ENCODE results near the gene KLF8. TPM values are rescaled to one million over a fixed set of nuclear protein-coding genes. Genes with fewer than 3 reads are reported as not detected.

The KLF8 gene
- polyA plus RNA-seq, 3 donors: 0.34 to 1.5 TPM; not detected in 1

DNA sequence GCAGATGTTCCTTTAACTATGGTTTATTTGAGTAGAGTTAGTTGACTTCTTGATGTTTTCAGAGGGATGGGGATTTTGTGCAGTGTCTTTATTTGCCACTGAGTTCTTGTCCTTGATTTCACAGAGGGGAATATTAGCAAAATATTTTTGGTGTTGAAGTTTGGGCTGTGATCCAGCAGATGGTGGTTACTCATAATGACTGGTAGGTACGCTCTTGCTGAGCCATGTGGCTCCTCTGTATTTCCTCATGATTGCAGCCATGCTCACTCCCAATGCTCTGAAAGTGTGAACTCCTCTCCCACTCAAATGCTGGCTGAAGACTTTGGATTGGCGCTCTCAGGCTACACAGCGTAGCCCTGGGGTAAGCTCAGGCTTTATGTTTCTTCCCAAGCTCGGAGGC, 77.7 kb downstream of the KLF8 start:
- H3K9me3 Mint-ChIP-seq: peaks cover 0 to 14% (median 6%) of the 10 kb centered on the region in 7 donors
- H3K27ac Mint-ChIP-seq: no peak overlapping the region
- H3K4me3 Mint-ChIP-seq: no peak overlapping the region
- no peak for DNase-seq
- H3K27me3 ChIP-seq (ENCODE audit: control insufficient read depth in 2 of 2, insufficient read depth in 2 of 2, low read length in 2 of 2): no peaks in the 10 kb centered on the region
- H3K9ac ChIP-seq (ENCODE audit: insufficient read depth, low read length, poor library complexity, severe bottlenecking): no peak overlapping the region
- no peaks in the 10 kb centered on the region for H4K20me1 ChIP-seq (ENCODE audit: insufficient read depth, low read length)
- WGBS (ENCODE audit: insufficient coverage): no CpG with 5 or more reads among the region's 4 CpGs
- no peaks in the 10 kb centered on the region for H3K4me1 Mint-ChIP-seq
- intact Hi-C loops (cut with micrococcal nuclease): no loop called here
- TF ChIP-seq, protein P1, sequence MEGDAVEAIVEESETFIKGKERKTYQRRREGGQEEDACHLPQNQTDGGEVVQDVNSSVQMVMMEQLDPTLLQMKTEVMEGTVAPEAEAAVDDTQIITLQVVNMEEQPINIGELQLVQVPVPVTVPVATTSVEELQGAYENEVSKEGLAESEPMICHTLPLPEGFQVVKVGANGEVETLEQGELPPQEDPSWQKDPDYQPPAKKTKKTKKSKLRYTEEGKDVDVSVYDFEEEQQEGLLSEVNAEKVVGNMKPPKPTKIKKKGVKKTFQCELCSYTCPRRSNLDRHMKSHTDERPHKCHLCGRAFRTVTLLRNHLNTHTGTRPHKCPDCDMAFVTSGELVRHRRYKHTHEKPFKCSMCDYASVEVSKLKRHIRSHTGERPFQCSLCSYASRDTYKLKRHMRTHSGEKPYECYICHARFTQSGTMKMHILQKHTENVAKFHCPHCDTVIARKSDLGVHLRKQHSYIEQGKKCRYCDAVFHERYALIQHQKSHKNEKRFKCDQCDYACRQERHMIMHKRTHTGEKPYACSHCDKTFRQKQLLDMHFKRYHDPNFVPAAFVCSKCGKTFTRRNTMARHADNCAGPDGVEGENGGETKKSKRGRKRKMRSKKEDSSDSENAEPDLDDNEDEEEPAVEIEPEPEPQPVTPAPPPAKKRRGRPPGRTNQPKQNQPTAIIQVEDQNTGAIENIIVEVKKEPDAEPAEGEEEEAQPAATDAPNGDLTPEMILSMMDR (IDR thresholded peaks at IDR 0.05): no peak
- H3K4me1 ChIP-seq (ENCODE audit: control insufficient read depth in 1 of 2, insufficient read depth in 2 of 2, low read length in 2 of 2): no peaks in the 10 kb centered on the region
- H3K27ac ChIP-seq (ENCODE audit: low read depth in 1 of 2, low read length in 2 of 2): no peak overlapping the region
- H3K36me3 ChIP-seq (replicated peaks in 1 of 2; ENCODE audit: control insufficient read depth in 1 of 2, insufficient read depth in 2 of 2, low read length in 2 of 2): no peaks in the 10 kb centered on the region
- H3K79me2 ChIP-seq (ENCODE audit: insufficient read depth, low read length): no peaks in the 10 kb centered on the region
- H3K9me3 ChIP-seq (replicated peaks in 1 of 2; ENCODE audit: control insufficient read depth in 1 of 2, insufficient read depth in 1 of 2, low read length in 2 of 2): no peaks in the 10 kb centered on the region
- no peaks in the 10 kb centered on the region for H3K36me3 Mint-ChIP-seq
- H2AFZ ChIP-seq (ENCODE audit: insufficient read depth, low read depth, low read length, poor library complexity, severe bottlenecking): no peak overlapping the region
- no peak overlapping the region for H3K4me2 ChIP-seq (replicated peaks; ENCODE audit: extremely low read depth, low read length, poor library complexity, severe bottlenecking)
- peaks cover 0 to 2% (median 0%) of the 10 kb centered on the region in 3 donors for H3K27me3 Mint-ChIP-seq (ENCODE audit: low read depth in 3 of 3)
- H3K4me3 ChIP-seq (replicated peaks in 1 of 3; ENCODE audit: low read depth in 2 of 3, low read length in 3 of 3): no peak overlapping the region

DNA sequence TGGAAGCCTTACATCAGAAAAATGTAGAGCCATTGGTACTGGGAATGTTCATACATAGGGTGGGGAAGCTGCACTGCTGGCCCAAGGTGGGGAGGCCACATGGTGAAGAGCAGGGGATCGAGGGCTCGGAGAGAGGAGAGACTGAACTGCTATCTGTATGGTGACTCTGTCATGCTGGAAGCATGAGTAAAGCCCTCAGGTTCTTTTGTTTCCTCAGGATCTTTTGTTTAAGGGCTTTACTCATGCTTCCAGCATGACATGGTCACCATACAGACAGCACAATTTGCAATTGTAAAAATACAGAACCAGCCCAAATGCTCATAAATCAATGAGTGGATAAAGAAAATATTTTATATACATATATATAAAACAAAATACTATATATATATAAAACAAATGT, 78.4 kb downstream of the KLF8 start:
- Histone ChIP-seq H4K20me1 (ENCODE audit: insufficient read depth, low read length) (no peaks in the 10 kb centered on the region), H3K4me2 (replicated peaks; ENCODE audit: extremely low read depth, low read length, poor library complexity, severe bottlenecking) (no peak overlapping the region), H3K36me3 (replicated peaks in 1 of 2; ENCODE audit: control insufficient read depth in 1 of 2, insufficient read depth in 2 of 2, low read length in 2 of 2) (no peaks in the 10 kb centered on the region), H3K4me1 (ENCODE audit: control insufficient read depth in 1 of 2, insufficient read depth in 2 of 2, low read length in 2 of 2) (no peaks in the 10 kb centered on the region), H3K27ac (ENCODE audit: low read depth in 1 of 2, low read length in 2 of 2) (no peak overlapping the region), H3K79me2 (ENCODE audit: insufficient read depth, low read length) (no peaks in the 10 kb centered on the region), H3K9ac (ENCODE audit: insufficient read depth, low read length, poor library complexity, severe bottlenecking) (no peak overlapping the region), H3K4me3 (replicated peaks in 1 of 3; ENCODE audit: low read depth in 2 of 3, low read length in 3 of 3) (no peak overlapping the region), H3K27me3 (ENCODE audit: control insufficient read depth in 2 of 2, insufficient read depth in 2 of 2, low read length in 2 of 2) (no peaks in the 10 kb centered on the region), H2AFZ (ENCODE audit: insufficient read depth, low read depth, low read length, poor library complexity, severe bottlenecking) (no peak overlapping the region), H3K9me3 (replicated peaks in 1 of 2; ENCODE audit: control insufficient read depth in 1 of 2, insufficient read depth in 1 of 2, low read length in 2 of 2) (no peaks in the 10 kb centered on the region)
- TF ChIP-seq, protein P1 (IDR thresholded peaks at IDR 0.05): no peak
- intact Hi-C loops (cut with micrococcal nuclease): no loop called here
- Mint-ChIP-seq H3K36me3 (no peaks in the 10 kb centered on the region), H3K4me3 (no peak overlapping the region), H3K27me3 (ENCODE audit: low read depth in 3 of 3) (peaks cover 0 to 4% (median 0%) of the 10 kb centered on the region in 3 donors), H3K4me1 (no peaks in the 10 kb centered on the region), H3K9me3 (peaks cover 0 to 14% (median 6%) of the 10 kb centered on the region in 7 donors), H3K27ac (no peak overlapping the region)
- no peak for DNase-seq
- WGBS (ENCODE audit: insufficient coverage): no CpG with 5 or more reads among the region's 2 CpGs
